SU-DHL-6 (cell line): ENCODE results near the gene SULT1C3.

Experiments used
- H2AFZ ChIP-seq: fragments of 200-600 bp; sonication (generic); 2 replicates; pipeline ENCODE4 v1.6.1; 2014; ENCODE audit warnings: low read depth, mild to moderate bottlenecking, moderate library complexity, mixed read lengths, antibody characterized with exemption, low read length; ENCODE audit not compliant: severe bottlenecking
- H3F3A ChIP-seq: fragments of 200-600 bp; shearing (Covaris generic); 2 replicates; pipeline ENCODE4 v1.6.0; 2016; ENCODE audit warnings: antibody characterized with exemption, mild to moderate bottlenecking; ENCODE audit not compliant: insufficient read depth
- H3K27ac ChIP-seq: fragments of 200-600 bp; sonication (generic); 2 replicates; pipeline ENCODE4 v1.5.1; 2016; ENCODE audit warnings: low read depth, mild to moderate bottlenecking, low read length, moderate library complexity, mixed read lengths
- H3K27me3 ChIP-seq: fragments of 200-600 bp; sonication (generic), shearing (Covaris generic); 2 replicates; pipeline ENCODE4 v1.6.0; 2014; ENCODE audit warnings: mild to moderate bottlenecking, low read length
- H3K36me3 ChIP-seq: fragments of 200-600 bp; sonication (generic); 2 replicates; pipeline ENCODE4 v1.6.1; 2014; ENCODE audit warnings: mild to moderate bottlenecking, low read length, mixed read lengths
- H3K4me2 ChIP-seq: fragments of 300-600, 200-600 bp; shearing (Covaris generic), sonication (generic); 2 replicates; pipeline ENCODE4 v1.6.0; 2014; ENCODE audit warnings: low read length, low read depth, mild to moderate bottlenecking; ENCODE audit not compliant: poor library complexity, severe bottlenecking
- H3K4me3 ChIP-seq: fragments of 200-600 bp; sonication (generic); 2 replicates; pipeline ENCODE4 v1.5.1; 2014; ENCODE audit warnings: antibody characterized with exemption, low read length, mild to moderate bottlenecking, mixed read lengths; ENCODE audit not compliant: insufficient read depth, poor library complexity, severe bottlenecking
- H3K79me2 ChIP-seq: fragments of 200-600 bp; sonication (generic); 2 replicates; pipeline ENCODE4 v1.6.1; 2014; ENCODE audit warnings: mild to moderate bottlenecking, low read length, moderate library complexity; ENCODE audit not compliant: insufficient read depth
- H3K9ac ChIP-seq: fragments of 200-600 bp; sonication (generic); 2 replicates; pipeline ENCODE4 v1.7.0; 2014; ENCODE audit warnings: mild to moderate bottlenecking, low read length
- H3K9me2 ChIP-seq: fragments of 200-600 bp; sonication (generic); replicated peaks from 2 replicates; pipeline ENCODE4 v1.6.1; 2014; ENCODE audit warnings: low read length; ENCODE audit not compliant: insufficient read depth
- H3K9me3 ChIP-seq: fragments of 200-600 bp; sonication (generic); 2 replicates; pipeline ENCODE4 v1.6.1; 2014; ENCODE audit warnings: low read length, mixed read lengths; ENCODE audit not compliant: insufficient read depth
- H4K20me1 ChIP-seq: fragments of 200-600 bp; sonication (generic); 2 replicates; pipeline ENCODE4 v1.6.1; 2014; ENCODE audit warnings: low read depth, mild to moderate bottlenecking, antibody characterized with exemption, low read length, moderate library complexity, mixed read lengths
- EZH2phosphoT487 ChIP-seq: fragments of 200-600 bp; sonication (generic), shearing (Covaris generic); conservative IDR thresholded peaks from 2 replicates; pipeline ENCODE4 v1.6.1; 2018; ENCODE audit warnings: mild to moderate bottlenecking, antibody characterized with exemption, low read length, moderate library complexity, mixed read lengths
- TF ChIP-seq, protein P1 (sequence below): fragments of 200-600 bp; sonication (generic); IDR thresholded peaks from one replicate; pipeline ENCODE4 v1.5.1; 2017; ENCODE audit warnings: antibody characterized with exemption, mild to moderate bottlenecking, low read length, moderate library complexity; ENCODE audit not compliant: insufficient read depth, poor library complexity, severe bottlenecking

SULT1C3 gene

DNA sequence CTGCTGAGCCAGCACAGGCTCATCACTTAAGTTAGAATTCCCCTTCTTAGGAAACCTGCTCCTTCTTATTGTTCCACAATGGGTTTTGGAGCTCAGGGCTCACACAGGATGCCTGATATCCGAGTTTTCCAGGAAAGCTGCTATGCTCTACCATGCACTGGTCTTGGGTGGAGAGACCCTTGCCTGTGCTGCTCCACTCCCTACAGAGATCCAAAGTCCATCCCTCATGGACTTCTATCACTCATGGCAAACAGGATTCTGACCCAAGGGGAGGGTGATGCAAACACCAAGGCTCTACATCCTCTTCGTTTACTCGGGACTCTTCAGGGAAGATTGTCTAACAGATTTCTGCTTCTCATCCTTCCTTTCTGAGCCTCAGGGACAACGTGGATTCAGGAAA, 54.1 kb downstream of the SULT1C3 start:
- Histone ChIP-seq H3K4me2 (no peak overlapping the region), H3K4me3 (no peak overlapping the region), H3K36me3 (no peaks in the 10 kb centered on the region), H3K9me3 (no peaks in the 10 kb centered on the region), H3K9ac (no peak overlapping the region), H2AFZ (no peak overlapping the region), H3K9me2 (no peaks in the 10 kb centered on the region), H3K79me2 (no peaks in the 10 kb centered on the region), H3K27me3 (no peaks in the 10 kb centered on the region), H3K27ac (no peak overlapping the region), H3F3A (no peaks in the 10 kb centered on the region), H4K20me1 (no peaks in the 10 kb centered on the region)
- TF ChIP-seq EZH2phosphoT487: no peak

DNA sequence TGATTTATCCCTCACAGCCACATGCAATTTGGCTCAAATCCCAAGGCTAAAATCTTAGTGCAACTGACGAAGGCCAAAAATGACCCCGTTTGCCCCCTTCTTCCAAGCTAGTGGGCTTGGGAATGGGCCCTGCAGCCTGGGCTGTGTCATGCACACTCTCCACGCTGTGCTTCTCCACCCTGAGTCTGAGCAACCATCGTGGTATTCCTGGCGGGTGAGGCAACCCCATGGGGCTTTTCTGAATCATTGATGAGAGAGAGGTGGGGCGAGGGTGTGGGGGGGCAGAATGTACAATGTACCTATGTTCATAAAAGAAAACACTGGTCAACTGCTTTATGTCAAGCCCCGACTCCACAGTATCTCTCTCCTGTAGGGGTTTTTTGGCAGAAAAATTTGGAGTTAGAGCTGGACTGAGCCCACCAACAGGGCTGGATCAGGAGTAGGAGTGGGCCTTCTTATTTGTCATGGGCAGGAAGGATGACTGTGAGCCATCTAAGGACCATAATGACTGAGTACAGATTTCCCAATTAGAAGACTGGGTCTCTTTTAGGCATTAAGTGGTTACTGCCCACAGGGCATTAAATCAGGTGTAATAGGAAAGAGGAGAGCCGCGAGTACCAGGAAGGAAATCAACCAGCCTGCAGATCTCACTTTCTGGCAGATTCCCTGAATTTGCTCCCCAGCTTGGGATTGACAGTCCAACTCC, 57.8 kb downstream of the SULT1C3 start:
- Histone ChIP-seq H4K20me1 (no peaks in the 10 kb centered on the region), H3F3A (no peaks in the 10 kb centered on the region), H3K79me2 (no peaks in the 10 kb centered on the region), H2AFZ (no peak overlapping the region), H3K36me3 (no peaks in the 10 kb centered on the region), H3K9me2 (no peaks in the 10 kb centered on the region), H3K4me2 (no peak overlapping the region), H3K9me3 (no peaks in the 10 kb centered on the region), H3K9ac (no peak overlapping the region), H3K27me3 (no peaks in the 10 kb centered on the region), H3K27ac (no peak overlapping the region), H3K4me3 (no peak overlapping the region)
- TF ChIP-seq, protein P1, sequence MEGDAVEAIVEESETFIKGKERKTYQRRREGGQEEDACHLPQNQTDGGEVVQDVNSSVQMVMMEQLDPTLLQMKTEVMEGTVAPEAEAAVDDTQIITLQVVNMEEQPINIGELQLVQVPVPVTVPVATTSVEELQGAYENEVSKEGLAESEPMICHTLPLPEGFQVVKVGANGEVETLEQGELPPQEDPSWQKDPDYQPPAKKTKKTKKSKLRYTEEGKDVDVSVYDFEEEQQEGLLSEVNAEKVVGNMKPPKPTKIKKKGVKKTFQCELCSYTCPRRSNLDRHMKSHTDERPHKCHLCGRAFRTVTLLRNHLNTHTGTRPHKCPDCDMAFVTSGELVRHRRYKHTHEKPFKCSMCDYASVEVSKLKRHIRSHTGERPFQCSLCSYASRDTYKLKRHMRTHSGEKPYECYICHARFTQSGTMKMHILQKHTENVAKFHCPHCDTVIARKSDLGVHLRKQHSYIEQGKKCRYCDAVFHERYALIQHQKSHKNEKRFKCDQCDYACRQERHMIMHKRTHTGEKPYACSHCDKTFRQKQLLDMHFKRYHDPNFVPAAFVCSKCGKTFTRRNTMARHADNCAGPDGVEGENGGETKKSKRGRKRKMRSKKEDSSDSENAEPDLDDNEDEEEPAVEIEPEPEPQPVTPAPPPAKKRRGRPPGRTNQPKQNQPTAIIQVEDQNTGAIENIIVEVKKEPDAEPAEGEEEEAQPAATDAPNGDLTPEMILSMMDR: no peak
- no peak for TF ChIP-seq EZH2phosphoT487

DNA sequence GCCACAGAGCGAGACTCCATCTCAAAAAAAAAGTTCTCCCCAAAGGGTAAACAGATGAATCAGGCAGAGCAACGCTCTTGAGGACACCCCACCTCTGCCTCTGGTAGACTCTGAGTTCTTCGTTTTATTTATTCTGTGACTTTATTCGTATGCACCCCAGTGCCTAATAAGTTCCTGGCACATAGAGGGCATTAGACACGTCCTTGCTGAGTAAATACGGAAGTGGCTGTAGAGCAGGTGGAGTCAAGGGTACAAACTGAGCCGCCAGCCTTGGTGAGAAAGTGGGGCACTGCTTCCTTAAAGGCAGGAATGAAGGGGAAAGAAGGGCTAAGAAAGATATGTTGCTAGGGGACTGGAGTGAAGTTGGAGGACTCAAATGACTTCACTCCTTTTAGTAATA, 61.8 kb downstream of the SULT1C3 start:
- H3K9me3 ChIP-seq: no peaks in the 10 kb centered on the region
- no peaks in the 10 kb centered on the region for H3F3A ChIP-seq
- no peak overlapping the region for H2AFZ ChIP-seq
- H3K27me3 ChIP-seq: no peaks in the 10 kb centered on the region
- no peak for TF ChIP-seq EZH2phosphoT487
- TF ChIP-seq, protein P1: no peak
- H3K9me2 ChIP-seq: no peaks in the 10 kb centered on the region
- no peak overlapping the region for H3K4me2 ChIP-seq
- no peaks in the 10 kb centered on the region for H3K79me2 ChIP-seq
- H3K9ac ChIP-seq: no peak overlapping the region
- no peaks in the 10 kb centered on the region for H4K20me1 ChIP-seq
- no peaks in the 10 kb centered on the region for H3K36me3 ChIP-seq
- no peak overlapping the region for H3K4me3 ChIP-seq
- no peak overlapping the region for H3K27ac ChIP-seq

DNA sequence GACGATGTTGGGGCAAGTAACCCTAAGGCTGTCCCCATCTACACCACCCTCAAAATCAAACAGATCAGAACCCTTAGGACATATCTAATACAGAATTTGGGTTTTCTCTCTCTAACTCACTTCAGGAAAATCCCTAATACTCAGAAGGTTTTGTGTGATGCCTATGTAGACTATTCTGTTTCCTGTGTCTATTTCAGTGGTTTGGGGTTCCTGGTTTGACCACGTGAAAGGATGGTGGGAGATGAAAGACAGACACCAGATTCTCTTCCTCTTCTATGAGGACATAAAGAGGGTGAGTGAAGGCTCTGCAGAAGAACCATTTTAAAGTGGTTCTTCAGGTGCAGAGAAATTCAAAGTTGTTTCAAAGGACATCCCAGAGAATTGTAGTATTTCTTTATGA, 65.2 kb downstream of the SULT1C3 start:
- Histone ChIP-seq H3F3A (no peaks in the 10 kb centered on the region), H4K20me1 (no peaks in the 10 kb centered on the region), H3K4me3 (no peak overlapping the region), H3K4me2 (no peak overlapping the region), H3K36me3 (no peaks in the 10 kb centered on the region), H3K79me2 (no peaks in the 10 kb centered on the region), H3K9me3 (no peaks in the 10 kb centered on the region), H3K27me3 (no peaks in the 10 kb centered on the region), H3K9me2 (no peaks in the 10 kb centered on the region), H2AFZ (no peak overlapping the region), H3K27ac (no peak overlapping the region), H3K9ac (no peak overlapping the region)
- TF ChIP-seq EZH2phosphoT487: no peak
